GM12801 (cell line): ENCODE measurements around the gene ZSCAN10.

Experiments used
- TF ChIP-seq, protein P1 (sequence below): IDR thresholded peaks from one replicate; pipeline ENCODE4 v1.5.1; 2011; ENCODE audit warnings: control low read depth; ENCODE audit not compliant: insufficient read length; ENCODE audit errors: extremely low read depth

Gene ZSCAN10

DNA sequence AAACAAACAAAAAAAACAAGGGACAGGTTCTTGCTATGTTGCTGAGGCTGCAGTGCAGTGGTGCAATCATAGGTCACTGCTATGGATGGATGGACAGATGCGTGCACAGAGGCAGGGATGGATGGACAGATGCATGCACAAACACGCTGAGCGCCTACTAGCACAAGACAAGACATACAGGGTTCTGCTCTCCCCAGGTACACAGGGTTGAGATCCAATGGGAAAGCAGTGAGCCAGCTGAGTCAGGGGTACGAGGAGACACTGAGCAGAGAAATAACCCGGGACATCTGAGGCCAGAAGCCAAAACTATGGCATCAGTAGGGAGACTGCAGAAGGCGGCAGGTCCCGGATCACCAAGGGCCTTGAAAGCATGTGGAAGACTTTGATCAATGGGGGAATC is 27.4 kb downstream of the ZSCAN10 start:
- TF ChIP-seq, protein P1, sequence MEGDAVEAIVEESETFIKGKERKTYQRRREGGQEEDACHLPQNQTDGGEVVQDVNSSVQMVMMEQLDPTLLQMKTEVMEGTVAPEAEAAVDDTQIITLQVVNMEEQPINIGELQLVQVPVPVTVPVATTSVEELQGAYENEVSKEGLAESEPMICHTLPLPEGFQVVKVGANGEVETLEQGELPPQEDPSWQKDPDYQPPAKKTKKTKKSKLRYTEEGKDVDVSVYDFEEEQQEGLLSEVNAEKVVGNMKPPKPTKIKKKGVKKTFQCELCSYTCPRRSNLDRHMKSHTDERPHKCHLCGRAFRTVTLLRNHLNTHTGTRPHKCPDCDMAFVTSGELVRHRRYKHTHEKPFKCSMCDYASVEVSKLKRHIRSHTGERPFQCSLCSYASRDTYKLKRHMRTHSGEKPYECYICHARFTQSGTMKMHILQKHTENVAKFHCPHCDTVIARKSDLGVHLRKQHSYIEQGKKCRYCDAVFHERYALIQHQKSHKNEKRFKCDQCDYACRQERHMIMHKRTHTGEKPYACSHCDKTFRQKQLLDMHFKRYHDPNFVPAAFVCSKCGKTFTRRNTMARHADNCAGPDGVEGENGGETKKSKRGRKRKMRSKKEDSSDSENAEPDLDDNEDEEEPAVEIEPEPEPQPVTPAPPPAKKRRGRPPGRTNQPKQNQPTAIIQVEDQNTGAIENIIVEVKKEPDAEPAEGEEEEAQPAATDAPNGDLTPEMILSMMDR: no peak

DNA sequence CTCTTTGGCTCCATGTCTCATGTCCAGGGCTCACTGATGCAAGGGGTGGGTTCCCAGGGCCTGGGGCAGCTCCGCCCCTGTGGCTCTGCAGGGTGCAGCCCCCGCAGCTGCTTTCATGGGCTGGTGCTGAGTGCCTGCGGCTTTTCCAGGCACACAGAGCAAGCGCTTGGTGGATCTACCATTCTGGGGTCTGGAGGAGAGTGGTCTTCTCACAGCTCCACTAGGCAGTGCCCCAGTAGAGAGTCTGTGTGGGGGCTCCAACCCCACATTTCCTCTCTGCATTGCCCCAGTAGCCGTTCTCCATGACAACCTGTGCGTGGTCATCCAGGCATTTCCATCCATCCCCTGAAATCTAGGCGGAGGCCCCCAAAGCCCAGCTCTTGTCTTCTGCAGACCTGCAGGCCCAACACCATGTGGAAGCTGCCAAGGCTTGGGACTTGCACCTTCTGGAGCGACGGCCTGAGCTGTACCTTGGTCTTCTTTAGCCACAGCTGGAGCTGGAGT is 28.4 kb downstream of the ZSCAN10 start:
- TF ChIP-seq, protein P1: no peak

DNA sequence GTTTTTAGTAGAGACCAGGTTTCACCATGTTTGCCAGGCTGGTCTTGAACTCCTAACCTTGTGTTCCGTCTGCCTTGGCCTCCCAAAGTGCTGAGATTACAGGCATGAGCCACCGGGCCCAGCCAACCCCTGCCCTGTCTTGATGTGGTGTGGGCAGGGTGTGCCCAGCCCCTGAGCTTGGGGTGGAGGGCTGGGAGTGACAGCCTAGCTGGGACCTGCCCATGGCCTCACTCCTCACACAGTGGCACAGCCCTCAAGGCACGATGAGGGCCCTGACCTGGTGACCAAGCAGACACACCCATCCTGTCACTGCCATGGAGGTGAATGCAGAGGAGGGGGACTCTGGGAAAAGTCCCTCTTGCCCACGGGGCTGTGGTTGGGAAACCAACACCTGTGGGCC is 30.6 kb downstream of the ZSCAN10 start:
- TF ChIP-seq, protein P1: no peak

DNA sequence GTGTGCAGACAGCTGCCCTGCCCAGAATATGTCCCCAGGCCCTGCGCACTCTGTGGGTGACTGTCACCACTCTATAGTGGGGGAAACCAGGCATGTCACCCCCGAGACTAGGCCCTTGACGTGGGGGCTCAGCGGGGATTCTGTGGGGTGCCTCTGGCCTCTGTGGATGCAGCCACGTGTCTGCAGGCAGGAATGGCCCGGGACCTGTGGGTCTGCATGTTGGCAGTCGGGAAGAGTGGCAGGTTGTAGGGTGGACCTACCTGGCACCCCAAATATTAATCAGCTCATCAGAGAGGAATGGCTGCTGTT is 32.7 kb downstream of the ZSCAN10 start:
- TF ChIP-seq, protein P1: no peak

DNA sequence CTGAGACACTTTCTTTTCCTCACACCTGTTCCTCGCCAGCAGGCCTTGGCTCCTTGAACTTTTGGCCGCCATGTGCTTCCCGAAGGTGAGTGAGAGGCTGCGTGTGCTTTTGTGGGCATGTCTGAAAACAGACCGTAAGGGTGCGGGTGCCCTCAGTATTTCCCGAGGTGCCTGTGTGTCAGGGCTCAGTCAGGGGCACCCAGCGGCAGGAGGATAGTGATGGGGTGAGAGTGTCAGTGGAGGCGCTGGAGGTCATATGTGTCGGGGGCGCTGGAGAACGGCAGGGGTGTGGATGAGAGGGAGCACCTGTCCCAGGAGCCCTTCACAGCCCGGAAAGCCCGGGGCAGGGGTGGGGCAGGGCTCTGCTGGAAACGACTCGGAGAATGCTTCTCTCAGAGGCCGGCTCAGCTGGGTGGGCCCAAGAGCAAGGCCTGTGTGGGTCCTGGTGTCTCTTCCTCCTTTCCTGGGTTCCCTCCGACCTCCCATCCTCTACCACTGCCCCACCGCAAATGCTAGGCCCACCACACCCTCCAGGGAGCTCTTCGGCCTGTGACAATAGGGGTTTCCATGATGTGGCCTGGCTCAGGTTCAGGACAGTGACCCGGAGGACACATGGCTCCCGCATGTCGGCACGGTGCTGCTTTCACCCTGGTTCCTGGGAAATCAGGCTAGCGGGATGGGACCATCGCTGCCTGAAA is 33.2 kb downstream of the ZSCAN10 start:
- TF ChIP-seq, protein P1: no peak

DNA sequence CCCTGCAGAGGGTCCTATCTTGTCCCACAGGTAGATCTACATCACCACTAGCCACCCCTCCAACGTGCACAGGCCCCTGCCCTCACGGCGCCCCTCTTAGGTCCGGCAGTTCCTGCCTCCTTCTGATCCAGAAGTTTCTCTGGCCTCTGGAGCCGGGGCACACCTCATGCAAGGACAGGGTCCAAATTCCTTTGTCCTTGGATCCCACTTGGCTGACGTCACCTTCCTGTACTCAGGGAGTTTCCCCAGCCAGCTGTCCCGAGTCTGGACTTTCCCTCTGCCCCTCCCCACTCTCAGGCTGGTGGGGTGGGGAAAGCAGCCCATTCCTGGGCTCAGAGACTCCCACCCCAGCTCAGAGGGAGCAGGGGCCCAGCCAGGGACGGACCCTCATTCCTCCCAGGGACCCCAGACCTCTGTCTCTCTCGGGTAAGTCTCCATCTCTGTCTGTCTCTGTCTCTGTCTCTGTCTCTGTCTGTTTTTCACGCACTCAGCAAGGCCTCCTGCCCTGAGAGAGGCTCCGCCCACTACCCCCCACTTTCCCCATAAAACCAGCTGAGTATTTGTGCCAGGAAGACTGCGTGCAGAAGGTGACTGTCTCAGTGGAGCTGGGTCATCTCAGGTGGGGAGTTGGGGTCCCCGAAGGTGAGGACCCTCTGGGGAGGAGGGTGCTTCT is 33.9 kb downstream of the ZSCAN10 start, which contains the start of gene IL32:
Gene IL32, plus strand, starts transcription at position 572 of the 673 bp plus-strand sequence. CDS start 172 bp downstream, outside the sequence.
- TF ChIP-seq, protein P1: no peak

DNA sequence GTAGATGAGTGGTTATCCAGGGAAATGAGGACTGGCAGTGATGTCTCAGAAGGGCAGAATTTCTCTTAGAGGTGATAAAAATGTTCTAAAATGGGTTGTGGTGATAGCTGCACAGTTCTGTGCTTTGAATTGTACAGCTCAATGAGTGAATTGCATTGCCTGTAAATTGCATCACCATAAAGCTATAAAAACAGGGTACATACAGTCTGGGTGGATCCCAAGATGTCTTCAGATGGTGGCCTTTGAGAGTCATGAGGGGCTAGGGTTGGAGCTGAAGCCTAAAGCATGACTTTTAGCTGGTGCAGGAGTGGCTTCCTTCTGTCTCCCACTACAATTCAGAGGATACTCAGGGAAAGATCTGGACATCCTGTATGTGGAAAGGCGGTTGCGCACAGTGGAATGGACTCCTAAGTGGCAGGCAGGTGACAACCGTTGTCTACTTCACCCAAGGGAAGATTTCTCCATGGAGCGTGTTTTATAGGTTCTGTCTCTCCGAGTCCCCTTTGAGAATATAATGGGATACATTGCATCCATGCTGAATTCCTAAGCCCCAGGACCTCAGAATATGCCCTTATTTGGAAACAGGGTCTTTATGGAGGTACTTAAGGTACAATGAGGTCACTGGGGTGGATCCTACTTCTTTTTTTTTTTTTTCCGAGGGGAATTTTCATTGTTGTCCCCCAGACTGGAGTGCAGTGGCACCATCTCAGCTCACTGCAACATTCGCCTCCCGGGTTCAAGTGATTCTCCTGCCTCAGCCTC is 35.3 kb downstream of the ZSCAN10 start:
- TF ChIP-seq, protein P1: no peak
